Subcutaneous adipose tissue (tissue), 4 donors: ENCODE measurements around the gene OARD1. TPM values are rescaled to one million over a fixed set of nuclear protein-coding genes. Genes with fewer than 3 reads are reported as not detected.

Experiments used
- total RNA-seq, 4 donors: library from RNA; depleted of rRNA; stranded (reverse); fragments of >200 nt; gene quantifications; one replicate each; pipeline ENCODE4 v1.1.0, GENCODE V29; 2016
- TF ChIP-seq, protein P1 (sequence below): fragments of 450-650 bp; IDR thresholded peaks from one replicate; pipeline ENCODE4 v1.5.1; 2016; ENCODE audit warnings: low read depth, mild to moderate bottlenecking, control low read depth, antibody characterized with exemption, moderate library complexity

Gene OARD1
- total RNA-seq, 4 donors from 2014 or later: 13.9 to 30.3 (median 20.6) TPM

GRCh38 chr6:41047306-41047705, 24.9 kb downstream of the OARD1 start:
- TF ChIP-seq, protein P1, sequence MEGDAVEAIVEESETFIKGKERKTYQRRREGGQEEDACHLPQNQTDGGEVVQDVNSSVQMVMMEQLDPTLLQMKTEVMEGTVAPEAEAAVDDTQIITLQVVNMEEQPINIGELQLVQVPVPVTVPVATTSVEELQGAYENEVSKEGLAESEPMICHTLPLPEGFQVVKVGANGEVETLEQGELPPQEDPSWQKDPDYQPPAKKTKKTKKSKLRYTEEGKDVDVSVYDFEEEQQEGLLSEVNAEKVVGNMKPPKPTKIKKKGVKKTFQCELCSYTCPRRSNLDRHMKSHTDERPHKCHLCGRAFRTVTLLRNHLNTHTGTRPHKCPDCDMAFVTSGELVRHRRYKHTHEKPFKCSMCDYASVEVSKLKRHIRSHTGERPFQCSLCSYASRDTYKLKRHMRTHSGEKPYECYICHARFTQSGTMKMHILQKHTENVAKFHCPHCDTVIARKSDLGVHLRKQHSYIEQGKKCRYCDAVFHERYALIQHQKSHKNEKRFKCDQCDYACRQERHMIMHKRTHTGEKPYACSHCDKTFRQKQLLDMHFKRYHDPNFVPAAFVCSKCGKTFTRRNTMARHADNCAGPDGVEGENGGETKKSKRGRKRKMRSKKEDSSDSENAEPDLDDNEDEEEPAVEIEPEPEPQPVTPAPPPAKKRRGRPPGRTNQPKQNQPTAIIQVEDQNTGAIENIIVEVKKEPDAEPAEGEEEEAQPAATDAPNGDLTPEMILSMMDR: no peak

DNA sequence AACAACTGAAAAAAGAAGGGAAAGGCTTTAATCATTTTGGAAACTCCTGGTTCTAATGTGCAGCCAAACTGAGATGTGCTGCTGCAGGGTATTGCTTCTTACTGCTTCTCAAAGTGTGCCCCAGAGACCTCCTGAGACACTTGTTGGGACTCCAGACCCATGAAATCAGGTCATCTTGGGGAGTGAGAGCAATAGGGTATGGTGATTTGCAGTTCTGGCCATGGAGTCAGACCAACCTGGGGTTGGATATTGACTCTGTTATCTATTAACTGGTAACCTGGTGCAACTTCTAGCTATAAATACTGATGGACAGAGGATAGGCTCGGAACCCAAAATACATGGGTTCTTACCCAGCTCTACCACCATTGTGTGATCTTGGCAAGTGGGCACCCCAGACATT, 26.1 kb downstream of the OARD1 start:
- TF ChIP-seq, protein P1: no peak

GRCh38 chr6:41045664-41046063, 26.5 kb downstream of the OARD1 start:
- TF ChIP-seq, protein P1: no peak

- TF ChIP-seq, protein P1: no peak
Measured at GRCh38 chr6:41043151-41043550, 29.0 kb downstream of the OARD1 start.

- TF ChIP-seq, protein P1: no peak
Measured at GRCh38 chr6:41042226-41043055, 29.7 kb downstream of the OARD1 start, which contains the start of gene TSPO2. Gene TSPO2, plus strand, starts transcription at chr6:41042467. Its CDS starts 519 bp downstream, at chr6:41042986.

- TF ChIP-seq, protein P1: no peak
Measured at GRCh38 chr6:41040940-41041536, 31.1 kb downstream of the OARD1 start.
